GM18861 (cell line): ENCODE measurements around the gene CRYBG3.
"Not testable (repeated sequence)": the region's sequence is repeated elsewhere in the genome, so short reads cannot be mapped to it uniquely, and the experiment has no call there.

Experiments used
- ATAC-seq: cut with Tn5 transposase; IDR thresholded peaks from one replicate; pipeline ENCODE4 v1.9.1; 2021; ENCODE audit not compliant: unreplicated experiment

The CRYBG3 gene

GRCh38 chr3:97895216-97895615 lies 73.4 kb downstream of the CRYBG3 start:
- ATAC-seq: no peak

DNA sequence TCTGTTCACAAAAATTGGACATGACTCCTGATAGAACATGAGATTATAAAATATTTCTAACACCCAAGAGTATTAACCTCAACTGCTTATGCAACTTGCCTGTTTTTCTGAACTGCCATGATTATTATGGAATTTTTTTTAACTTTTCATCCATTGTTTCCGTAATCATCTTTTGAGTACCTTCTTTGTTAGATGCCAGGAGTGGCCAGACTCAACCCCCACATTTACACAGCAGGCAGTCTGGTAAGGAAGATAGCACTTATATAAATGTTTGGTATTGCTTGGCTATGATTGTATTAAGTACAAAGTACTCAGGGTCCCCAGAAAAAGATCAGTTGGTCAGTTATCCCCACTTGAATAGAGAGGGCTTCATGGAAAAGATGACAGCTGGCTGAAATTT lies 74.3 kb downstream of the CRYBG3 start:
- ATAC-seq: no peak

DNA sequence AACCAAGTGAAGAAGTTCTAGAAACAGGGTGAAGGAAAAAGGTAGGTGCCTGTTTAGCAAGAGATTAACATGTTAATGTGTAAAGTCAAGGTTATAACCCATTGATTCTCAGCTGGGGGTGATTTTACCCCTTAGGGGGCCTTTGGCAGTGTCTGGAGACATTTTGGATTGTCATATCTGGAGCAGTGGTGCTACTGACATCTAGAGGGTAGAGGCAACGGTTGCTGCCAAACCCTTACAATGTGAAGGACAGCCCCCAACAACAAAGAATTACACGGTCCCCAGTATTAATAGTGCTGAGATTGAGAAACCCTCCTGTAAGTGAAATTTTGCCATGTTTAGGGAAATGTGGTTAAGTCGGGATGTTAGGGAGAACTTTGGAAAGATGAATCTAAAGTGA lies 74.7 kb downstream of the CRYBG3 start:
- no peak for ATAC-seq

DNA sequence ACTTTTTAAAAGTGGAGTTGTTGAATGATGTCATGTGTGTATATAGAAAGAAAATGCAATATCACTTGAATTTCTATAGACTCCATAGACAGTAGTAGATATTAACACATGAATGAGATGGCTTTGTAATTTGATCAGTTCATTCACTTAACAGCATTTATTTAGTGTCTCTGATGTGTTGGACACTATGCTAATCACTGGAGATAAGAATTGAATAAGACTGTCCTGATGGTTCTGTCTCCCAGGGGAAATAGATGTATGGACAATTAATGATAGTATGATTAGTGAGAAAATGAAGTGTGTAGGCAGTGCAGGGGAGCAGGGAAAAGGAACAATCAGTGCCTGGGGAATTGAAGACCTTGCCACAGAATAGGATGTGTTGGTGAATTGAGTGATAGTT lies 77.5 kb downstream of the CRYBG3 start:
- no peak for ATAC-seq

GRCh38 chr3:97901313-97902248 lies 79.8 kb downstream of the CRYBG3 start:
- no peak for ATAC-seq

GRCh38 chr3:97909830-97910229 lies 88.0 kb downstream of the CRYBG3 start:
- not testable (repeated sequence) for ATAC-seq

DNA sequence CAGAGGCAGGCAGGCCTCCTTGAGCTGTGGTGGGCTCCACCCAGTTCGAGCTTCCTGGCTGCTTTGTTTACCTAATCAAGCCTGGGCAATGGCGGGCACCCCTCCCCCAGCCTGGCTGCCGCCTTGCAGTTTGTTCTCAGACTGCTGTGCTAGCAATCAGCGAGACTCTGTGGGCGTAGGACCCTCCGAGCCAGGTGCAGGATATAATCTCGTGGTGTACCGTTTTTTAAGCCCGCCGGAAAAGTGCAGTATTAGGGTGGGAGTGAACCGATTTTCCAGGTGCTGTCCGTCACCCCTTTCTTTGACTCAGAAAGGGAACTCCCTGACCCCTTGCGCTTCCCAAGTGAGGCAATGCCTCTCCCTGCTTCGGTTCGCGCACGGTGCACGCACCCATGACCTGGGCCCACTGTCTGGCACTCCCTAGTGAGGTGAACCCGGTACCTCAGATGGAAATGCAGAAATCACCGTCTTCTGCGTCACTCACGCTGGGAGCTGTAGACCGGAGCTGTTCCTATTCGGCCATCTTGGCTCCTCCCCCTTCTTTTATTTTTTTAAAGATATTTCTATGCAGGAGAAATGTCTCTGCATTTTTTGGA lies 88.5 kb downstream of the CRYBG3 start:
- peak; percentile 18 for ATAC-seq

DNA sequence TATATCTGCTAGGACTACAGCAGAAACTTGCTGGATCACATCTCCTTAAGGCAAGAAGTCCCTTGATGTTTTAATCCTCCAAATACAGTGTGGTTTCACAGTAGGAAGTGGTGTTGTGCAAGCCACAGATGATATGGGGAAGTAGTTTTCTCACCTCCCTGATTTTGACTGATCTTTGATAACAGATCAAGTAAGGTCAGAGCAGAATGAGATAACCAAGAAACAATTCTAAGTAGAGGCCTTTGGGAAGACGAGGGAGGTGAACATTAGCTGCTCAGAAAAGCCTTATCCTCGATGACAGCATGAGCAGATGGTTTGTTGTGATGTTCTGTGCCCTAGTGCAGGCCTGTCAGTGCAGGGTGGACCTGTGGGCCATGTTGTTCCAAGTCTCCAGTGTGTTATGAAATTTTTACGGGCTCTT lies 89.1 kb downstream of the CRYBG3 start:
- ATAC-seq: peak; percentile 56

GRCh38 chr3:97911459-97911858 lies 89.6 kb downstream of the CRYBG3 start:
- ATAC-seq: no peak

GRCh38 chr3:97914388-97914787 lies 92.6 kb downstream of the CRYBG3 start:
- no peak for ATAC-seq

DNA sequence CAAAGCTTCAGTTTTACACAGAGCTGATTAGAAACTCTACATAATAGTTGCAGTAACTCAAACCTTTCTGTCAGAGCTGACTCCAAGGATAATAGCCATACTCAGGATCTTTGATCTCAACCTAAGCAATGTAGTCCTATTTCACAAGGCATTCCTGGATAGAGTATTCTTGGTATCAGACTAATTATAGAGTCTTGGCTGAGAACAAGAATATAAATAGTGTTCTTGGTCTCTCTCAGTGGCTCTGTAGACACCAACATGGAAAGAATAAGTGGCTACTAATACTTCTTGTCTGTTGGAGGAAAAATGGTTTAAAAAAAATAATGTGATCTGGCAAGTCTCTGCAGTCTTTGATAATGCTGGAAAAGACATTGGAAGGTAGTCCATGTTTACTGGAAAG lies 94.8 kb downstream of the CRYBG3 start:
- no peak for ATAC-seq

DNA sequence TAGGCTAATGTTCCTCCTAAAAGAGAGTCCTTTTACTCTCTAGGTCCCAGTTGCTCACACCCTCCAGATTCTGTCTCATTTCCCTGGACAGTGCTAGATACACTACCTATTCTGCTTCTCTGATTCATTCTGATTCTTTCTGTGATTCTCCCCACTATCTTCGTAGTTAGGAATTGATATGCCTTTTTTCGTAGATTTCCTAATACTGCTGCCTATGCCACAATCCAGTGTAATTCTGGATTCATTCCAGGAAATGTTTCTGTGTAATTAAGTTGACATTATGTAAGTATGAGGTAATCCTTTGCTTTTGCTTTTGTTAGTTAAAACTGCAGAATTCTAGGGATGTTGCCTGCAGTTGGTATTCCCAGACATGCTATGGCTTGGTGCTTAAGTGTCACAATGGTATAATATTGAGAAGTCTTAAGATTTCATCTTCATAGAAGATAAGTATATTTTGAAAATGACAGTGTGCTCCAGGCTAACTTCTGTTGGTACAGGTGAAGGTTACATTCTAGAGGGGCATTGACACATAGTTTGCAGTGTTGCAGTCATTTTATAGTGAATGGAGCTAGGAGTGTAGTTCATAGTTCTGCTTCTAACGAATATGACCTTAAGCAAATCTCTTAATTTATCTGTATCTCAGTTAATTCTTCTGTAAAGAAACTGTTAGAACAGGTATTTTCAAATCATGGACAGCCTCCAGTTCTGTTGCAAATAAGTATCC lies 96.2 kb downstream of the CRYBG3 start:
- ATAC-seq: no peak

DNA sequence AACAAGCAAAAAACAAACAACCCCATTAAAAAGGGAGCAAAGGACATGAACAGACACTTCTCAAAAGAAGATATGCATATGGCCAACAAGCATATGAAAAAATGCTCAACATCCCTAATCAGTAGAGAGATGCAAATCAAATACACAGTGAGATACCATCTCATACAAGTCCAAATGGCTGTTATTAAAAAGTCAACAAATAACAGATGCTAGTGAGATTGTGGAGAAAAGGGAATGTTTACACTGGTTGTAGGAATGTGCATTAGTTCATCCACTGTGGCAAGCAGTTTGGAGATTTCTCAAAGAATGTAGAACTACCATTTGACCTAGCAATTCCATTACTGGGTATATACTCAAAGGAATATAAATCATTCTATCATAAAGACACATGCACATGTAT lies 105.9 kb downstream of the CRYBG3 start:
- no peak for ATAC-seq

- no peak for ATAC-seq
These were observed 107.2 kb downstream of the CRYBG3 start for GRCh38 chr3:97928986-97929385.

- ATAC-seq: no peak
These were observed 108.2 kb downstream of the CRYBG3 start for GRCh38 chr3:97930018-97930417.

DNA sequence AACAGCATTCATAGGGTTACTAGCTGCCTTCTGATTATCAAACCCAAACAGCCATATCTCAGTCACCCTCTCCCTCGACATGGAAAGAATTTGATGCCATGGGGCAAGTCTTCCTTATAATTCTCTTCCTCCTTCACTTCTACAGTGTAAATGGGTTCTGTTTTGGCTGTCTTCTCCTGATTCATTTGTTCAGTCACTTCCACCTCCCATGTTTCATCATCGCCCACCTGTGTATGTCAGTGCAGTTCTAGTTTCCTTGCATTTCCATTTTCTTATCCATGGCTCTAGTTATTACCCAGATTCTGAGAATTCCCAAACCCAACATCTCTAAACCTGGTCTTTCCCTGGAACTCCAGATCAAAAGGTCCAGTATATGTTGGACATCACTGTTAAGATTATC lies 109.4 kb downstream of the CRYBG3 start:
- ATAC-seq: no peak

DNA sequence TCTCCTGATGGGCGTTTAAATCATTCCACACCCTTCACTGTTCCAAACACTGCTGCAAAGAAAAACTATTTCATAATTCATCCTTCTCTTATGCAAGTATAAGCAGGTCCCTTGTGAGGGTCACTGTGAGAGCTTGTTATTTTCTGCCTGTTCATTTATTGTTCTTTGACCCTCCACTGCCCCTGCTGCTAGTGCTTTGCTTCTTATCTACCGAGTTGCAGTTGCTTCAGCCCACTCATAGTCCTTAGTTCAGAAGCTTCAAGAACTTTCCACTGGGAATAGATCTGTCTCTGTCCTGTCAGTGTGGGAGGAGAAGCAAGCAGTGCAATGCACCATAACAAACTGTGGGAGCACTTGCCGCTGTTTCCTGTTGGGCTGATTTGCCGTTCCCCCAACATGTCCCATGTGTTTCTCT lies 110.6 kb downstream of the CRYBG3 start:
- ATAC-seq: no peak

DNA sequence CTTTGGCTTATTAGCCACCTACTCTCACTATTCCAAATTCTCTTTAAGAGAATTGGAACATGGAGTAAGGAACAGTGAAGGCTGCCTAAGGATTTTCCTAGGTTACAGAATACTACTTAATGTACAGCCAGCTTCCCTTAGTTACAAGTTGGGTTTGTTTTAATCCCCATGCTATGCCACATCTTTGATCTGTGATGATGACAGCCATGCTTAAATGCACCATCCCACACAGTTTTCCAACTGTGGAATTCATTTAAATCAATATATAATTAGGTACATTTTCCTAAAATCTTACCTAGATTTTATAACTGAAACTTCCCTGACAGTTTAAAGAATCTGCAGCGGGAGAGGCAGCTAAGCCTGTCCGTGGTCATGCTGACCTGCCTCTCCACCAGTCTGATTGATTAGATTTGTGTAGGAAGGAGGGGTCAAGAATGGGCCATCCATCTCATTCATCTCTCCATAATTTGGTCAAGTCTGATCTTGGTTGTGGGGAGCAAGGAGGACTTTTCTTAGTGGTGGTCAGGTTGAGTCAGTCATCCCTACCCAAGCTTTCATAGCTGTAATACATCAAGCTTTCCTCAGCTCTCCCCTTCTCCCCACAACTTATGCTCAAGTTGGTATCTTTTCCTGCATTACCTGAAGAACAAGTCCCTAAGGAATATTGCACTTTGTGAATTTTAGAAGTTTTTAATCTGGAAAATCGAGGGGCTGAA lies 113.3 kb downstream of the CRYBG3 start:
- no peak for ATAC-seq

DNA sequence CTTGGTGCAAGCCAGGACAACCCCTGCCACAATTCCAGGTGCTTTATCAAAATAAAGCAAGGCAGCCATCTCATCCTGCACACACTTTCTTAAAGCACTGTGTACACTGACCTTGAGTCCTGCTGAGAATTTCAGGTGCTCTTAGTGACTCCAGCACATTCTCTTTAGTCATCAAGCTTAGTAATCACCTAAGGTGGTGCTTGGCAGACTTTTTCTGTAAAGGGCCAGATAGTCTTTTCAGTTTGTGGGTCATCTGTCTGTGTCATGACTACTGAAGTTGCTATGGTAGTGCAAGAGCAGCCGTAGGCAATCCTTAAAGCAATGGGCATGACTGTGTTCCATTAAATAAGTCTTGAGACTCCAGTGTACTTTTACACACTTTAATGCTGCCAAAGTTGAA lies 114.0 kb downstream of the CRYBG3 start:
- ATAC-seq: no peak

DNA sequence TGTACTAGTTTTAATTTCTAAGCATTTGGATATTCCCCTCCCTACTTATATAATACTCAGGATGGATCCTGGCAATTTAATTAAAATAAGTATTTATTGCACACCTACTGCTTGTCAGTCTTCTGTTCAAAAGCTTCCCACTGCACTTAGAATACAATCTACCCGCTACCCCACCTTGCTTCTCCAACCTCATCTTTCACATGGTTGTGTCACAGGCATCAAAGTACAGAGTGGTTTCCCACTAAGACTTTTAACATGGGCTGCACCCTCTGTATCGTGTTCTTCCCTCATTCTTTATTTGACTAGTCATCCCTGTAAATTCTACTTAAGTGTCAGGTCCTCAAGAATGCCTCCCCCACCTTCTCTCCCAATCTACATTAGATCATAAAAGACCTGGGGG lies 115.4 kb downstream of the CRYBG3 start:
- ATAC-seq: no peak

GRCh38 chr3:97938444-97938843 lies 116.6 kb downstream of the CRYBG3 start:
- no peak for ATAC-seq
